OCI-LY1 (cell line): ENCODE measurements around the gene RANGAP1.

Source experiments
- H2AFZ ChIP-seq: fragments of 200-600 bp; sonication (generic), shearing (Covaris generic); 2 replicates; pipeline ENCODE4 v1.6.0; 2014; ENCODE audit warnings: antibody characterized with exemption, mild to moderate bottlenecking, low read length
- H3F3A ChIP-seq: fragments of 200-600 bp; sonication (generic), shearing (Covaris generic); 2 replicates; pipeline ENCODE4 v1.6.0; 2014; ENCODE audit warnings: mild to moderate bottlenecking, antibody characterized with exemption, low read length, moderate library complexity; ENCODE audit not compliant: insufficient read depth
- H3K27ac ChIP-seq: fragments of 200-600 bp; sonication (generic); 2 replicates; pipeline ENCODE4 v1.5.1; 2014; ENCODE audit warnings: low read length, mixed run types, mild to moderate bottlenecking, low read depth; ENCODE audit not compliant: poor library complexity, severe bottlenecking
- H3K27me3 ChIP-seq: fragments of 200-600 bp; sonication (generic); 2 replicates; pipeline ENCODE4 v1.6.0; 2014; ENCODE audit warnings: antibody characterized with exemption, mild to moderate bottlenecking, low read length, moderate library complexity; ENCODE audit not compliant: insufficient read depth
- H3K36me3 ChIP-seq: fragments of 200-600 bp; sonication (generic); 2 replicates; pipeline ENCODE4 v1.6.1; 2014; ENCODE audit warnings: mild to moderate bottlenecking, antibody characterized with exemption, low read length, moderate library complexity, mixed read lengths; ENCODE audit not compliant: insufficient read depth
- H3K4me1 ChIP-seq: fragments of 200-600 bp; sonication (generic); 2 replicates; pipeline ENCODE4 v1.5.1; 2014; ENCODE audit warnings: mild to moderate bottlenecking, low read length, moderate library complexity; ENCODE audit not compliant: insufficient read depth, severe bottlenecking
- H3K4me2 ChIP-seq: fragments of 200-600 bp; sonication (generic), shearing (Covaris generic); 2 replicates; pipeline ENCODE4 v1.6.1; 2014; ENCODE audit warnings: low read length
- H3K4me3 ChIP-seq: fragments of 200-600 bp; sonication (generic); 2 replicates; pipeline ENCODE4 v1.5.1; 2014; ENCODE audit warnings: low read length, low read depth, mild to moderate bottlenecking, mixed read lengths; ENCODE audit not compliant: poor library complexity, severe bottlenecking
- H3K79me2 ChIP-seq: fragments of 200-600 bp; shearing (Covaris generic); 2 replicates; pipeline ENCODE4 v1.6.1; 2016; ENCODE audit warnings: mixed run types, low read length, mixed read lengths; ENCODE audit not compliant: insufficient read depth
- H3K9ac ChIP-seq: fragments of 200-600 bp; sonication (generic), shearing (Covaris generic); 2 replicates; pipeline ENCODE4 v1.6.1; 2014; ENCODE audit warnings: mild to moderate bottlenecking, low read length, mixed read lengths
- H3K9me2 ChIP-seq: fragments of 200-600 bp; sonication (generic), shearing (Covaris generic); 2 replicates; pipeline ENCODE4 v1.6.1; 2014; ENCODE audit warnings: low read depth, mild to moderate bottlenecking, low read length, mixed read lengths
- H3K9me3 ChIP-seq: fragments of 200-600 bp; shearing (Covaris generic); 2 replicates; pipeline ENCODE4 v1.6.1; 2014; ENCODE audit warnings: low read length, mixed read lengths
- H4K20me1 ChIP-seq: fragments of 200-600 bp; sonication (generic), shearing (Covaris generic); 2 replicates; pipeline ENCODE4 v1.6.0; 2016; ENCODE audit warnings: mild to moderate bottlenecking, low read length; ENCODE audit not compliant: insufficient read depth
- EZH2 ChIP-seq: fragments of 200-600 bp; sonication (generic), shearing (Covaris generic); IDR thresholded peaks from 2 replicates; pipeline ENCODE4 v1.8.0; 2017; ENCODE audit warnings: borderline replicate concordance, mixed run types, mild to moderate bottlenecking, antibody characterized with exemption, low read length, moderate library complexity, mixed read lengths
- TF ChIP-seq, protein P1 (sequence below): fragments of 200-600 bp; sonication (generic), shearing (Covaris generic); IDR thresholded peaks from 2 replicates; pipeline ENCODE4 v1.5.1; 2017; ENCODE audit warnings: mild to moderate bottlenecking, antibody characterized with exemption, low read length, moderate library complexity, mixed read lengths

Gene RANGAP1

DNA sequence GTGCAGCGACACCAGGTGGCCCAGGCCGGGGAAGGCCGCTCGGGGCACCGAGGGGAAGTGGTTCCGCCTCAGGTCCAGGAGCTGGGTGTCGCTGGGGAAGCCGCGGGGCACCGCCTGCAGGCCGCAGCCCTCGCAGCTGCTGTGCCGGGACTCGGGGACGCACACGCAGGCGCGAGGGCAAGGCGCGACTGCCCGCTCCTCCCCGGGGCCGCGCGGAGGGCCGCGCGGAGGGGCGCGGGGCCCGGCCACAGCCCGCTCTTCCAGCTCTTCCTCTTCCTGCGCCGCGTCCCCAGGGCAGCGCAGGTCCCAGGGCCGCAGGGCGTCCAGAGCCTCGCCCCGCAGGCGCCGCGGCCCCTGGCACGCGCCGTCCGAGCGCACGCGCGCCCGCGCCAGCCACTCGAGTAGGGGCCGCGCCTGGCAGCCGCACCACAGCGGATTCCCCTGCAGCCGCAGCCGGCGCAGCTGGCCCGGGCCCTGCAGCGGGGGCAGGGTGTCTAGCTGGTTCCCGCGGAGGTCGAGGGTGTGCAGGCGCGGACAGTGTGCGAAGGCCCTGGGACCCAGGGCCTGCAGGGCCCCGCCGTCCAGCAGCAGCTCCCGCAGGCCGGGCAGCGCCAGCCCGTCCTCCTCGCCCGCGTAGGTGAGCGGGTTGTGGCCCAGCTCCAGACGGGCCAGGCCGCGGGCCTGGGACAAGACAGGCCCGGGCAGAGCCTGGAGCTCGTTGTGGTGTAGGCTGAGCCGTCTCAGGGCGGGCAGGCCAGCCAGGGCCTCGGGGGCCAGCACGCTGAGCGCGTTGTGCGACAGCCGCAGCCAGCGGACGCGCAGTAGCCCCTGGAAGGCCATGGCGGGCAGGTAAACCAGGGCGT, 48.0 kb downstream of the RANGAP1 start:
- Histone ChIP-seq H4K20me1 (no peaks in the 10 kb centered on the region), H3K4me1 (peaks cover 6% of the 10 kb centered on the region), H3K27me3 (no peaks in the 10 kb centered on the region; the same call in 1 of the 2 replicates), H3K9me3 (no peaks in the 10 kb centered on the region), H3K4me3 (peak overlapping the region; percentile 45), H2AFZ (no peak overlapping the region), H3K9me2 (no peaks in the 10 kb centered on the region), H3K9ac (no peak overlapping the region; the same call in 1 of the 2 replicates), H3K4me2 (peak overlapping the region; percentile 57), H3F3A (no peaks in the 10 kb centered on the region), H3K27ac (no peak overlapping the region), H3K79me2 (no peaks in the 10 kb centered on the region), H3K36me3 (no peaks in the 10 kb centered on the region)
- TF ChIP-seq EZH2, result no peak
- TF ChIP-seq, protein P1, sequence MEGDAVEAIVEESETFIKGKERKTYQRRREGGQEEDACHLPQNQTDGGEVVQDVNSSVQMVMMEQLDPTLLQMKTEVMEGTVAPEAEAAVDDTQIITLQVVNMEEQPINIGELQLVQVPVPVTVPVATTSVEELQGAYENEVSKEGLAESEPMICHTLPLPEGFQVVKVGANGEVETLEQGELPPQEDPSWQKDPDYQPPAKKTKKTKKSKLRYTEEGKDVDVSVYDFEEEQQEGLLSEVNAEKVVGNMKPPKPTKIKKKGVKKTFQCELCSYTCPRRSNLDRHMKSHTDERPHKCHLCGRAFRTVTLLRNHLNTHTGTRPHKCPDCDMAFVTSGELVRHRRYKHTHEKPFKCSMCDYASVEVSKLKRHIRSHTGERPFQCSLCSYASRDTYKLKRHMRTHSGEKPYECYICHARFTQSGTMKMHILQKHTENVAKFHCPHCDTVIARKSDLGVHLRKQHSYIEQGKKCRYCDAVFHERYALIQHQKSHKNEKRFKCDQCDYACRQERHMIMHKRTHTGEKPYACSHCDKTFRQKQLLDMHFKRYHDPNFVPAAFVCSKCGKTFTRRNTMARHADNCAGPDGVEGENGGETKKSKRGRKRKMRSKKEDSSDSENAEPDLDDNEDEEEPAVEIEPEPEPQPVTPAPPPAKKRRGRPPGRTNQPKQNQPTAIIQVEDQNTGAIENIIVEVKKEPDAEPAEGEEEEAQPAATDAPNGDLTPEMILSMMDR, result peak; percentile 74

DNA sequence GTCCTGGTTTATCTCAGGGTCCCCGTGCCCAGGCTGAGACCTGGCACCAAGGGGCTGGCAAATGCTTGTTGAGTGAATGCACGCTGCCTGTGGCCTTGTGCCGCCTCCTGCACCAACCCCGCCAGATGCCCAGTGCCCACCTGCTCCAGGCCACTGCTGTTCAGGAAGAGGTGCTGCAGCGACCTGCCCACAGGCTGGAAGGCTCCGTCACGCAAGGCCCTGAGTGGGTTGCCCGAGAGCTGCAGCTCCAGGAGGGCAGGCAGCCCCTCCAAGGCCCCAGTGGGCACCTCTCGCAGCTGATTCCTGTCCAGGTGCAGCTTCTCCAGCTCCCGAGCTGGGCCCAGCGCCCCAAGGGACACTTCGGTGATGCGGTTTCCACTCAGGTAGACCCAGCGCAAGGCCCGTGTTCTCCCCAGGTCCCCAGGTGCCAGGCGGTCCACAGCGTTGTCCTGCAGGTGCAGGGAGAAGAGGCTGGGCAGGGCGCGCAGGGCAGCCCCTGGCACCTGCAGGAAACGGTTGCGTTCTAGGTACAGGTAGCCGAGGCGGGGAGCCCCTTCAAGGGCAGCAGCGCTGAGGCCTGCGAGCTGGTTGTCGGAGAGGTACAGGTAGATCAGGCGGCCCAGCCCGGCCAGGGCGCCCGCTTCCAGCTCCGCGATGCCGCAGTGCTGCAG, 48.8 kb downstream of the RANGAP1 start:
- TF ChIP-seq EZH2, result no peak
- TF ChIP-seq, protein P1, result no peak
- Histone ChIP-seq H3K9me2 (no peaks in the 10 kb centered on the region), H3K36me3 (no peaks in the 10 kb centered on the region), H3K79me2 (no peaks in the 10 kb centered on the region), H3K4me1 (peaks cover 6% of the 10 kb centered on the region), H2AFZ (no peak overlapping the region), H3K9ac (no peak overlapping the region; the same call in 1 of the 2 replicates), H3F3A (no peaks in the 10 kb centered on the region), H4K20me1 (no peaks in the 10 kb centered on the region), H3K27me3 (no peaks in the 10 kb centered on the region; the same call in 1 of the 2 replicates), H3K4me3 (peak overlapping the region; percentile 45), H3K27ac (no peak overlapping the region), H3K9me3 (no peaks in the 10 kb centered on the region), H3K4me2 (peak overlapping the region; percentile 57)

DNA sequence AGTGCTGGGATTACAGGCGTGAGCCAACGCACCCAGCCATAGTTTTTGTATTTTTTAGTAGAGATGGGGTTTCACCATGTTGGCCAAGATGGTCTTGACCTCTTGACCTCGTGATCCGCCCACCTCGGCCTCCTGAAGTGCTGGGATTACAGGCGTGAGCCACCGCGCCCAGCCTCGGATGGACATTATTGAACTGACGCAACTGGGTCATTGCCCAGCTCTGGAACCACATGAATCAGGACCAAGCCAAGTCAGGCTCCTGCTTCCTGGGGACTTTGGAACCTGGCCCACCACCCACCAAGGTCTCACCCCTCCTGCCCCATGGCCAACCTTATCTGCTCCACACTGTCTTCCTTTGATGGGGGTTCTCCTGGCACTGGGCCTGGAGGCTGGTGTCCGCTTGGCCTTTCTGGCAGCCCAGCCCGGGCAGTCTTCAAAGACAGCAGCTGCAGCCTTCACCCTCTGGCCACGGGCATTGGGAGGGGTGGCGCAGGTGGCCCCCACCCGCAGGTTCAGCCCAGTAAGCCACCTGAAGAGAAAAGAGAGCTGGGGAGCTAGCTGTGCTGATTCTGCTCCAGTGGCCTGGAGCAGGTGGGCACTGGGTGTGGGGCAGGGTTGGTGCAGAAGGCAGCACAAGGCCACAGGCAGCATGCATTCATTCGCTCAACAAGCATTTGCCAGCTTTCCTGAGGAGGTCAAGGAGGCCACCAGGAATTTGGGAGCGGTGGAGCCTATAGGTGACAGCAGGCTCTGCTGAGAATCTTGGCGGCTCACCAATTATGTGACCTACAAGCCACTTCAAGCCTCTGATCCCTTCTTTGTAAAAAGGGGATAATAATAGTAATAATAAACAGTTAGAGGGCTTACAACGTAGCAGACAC, 50.9 kb downstream of the RANGAP1 start:
- Histone ChIP-seq H3K36me3 (peaks cover 17% of the 10 kb centered on the region), H3K9me3 (no peaks in the 10 kb centered on the region), H3K79me2 (no peaks in the 10 kb centered on the region), H3K9me2 (no peaks in the 10 kb centered on the region), H3K9ac (no peak overlapping the region), H3K27me3 (no peaks in the 10 kb centered on the region; the same call in 1 of the 2 replicates), H3F3A (no peaks in the 10 kb centered on the region), H3K4me3 (no peak overlapping the region), H4K20me1 (no peaks in the 10 kb centered on the region), H3K4me1 (peaks cover 6% of the 10 kb centered on the region), H3K27ac (no peak overlapping the region), H2AFZ (no peak overlapping the region), H3K4me2 (no peak overlapping the region)
- TF ChIP-seq, protein P1, result no peak
- TF ChIP-seq EZH2, result no peak
